ENCODE results near the gene LRP1B. TPM values are rescaled to one million over a fixed set of nuclear protein-coding genes. Genes with fewer than 3 reads are reported as not detected.

The LRP1B gene
- total and polyA plus RNA-seq, 4 donors = 0.01 to 0.84 (median 0.17) TPM

- no peaks in the 10 kb centered on the region for H3K36me3 ChIP-seq (ENCODE audit: control insufficient read depth in 4 of 4, insufficient read depth in 3 of 4, low read depth in 1 of 4, low read length in 3 of 4)
- H3K9ac ChIP-seq (ENCODE audit: low read depth in 1 of 2, low read length in 2 of 2) = no peak overlapping the region
- WGBS = 23% methylated on average over 1 of the region's 1 CpG
- no peaks in the 10 kb centered on the region for H3K9me3 ChIP-seq (ENCODE audit: control insufficient read depth in 4 of 4, low read length in 3 of 4)
- no peak for TF ChIP-seq FOXA1 (IDR thresholded peaks at IDR 0.05)
- TF ChIP-seq CTCF (IDR thresholded peaks at IDR 0.05; ENCODE audit: low read depth, low read length, missing input control) = no peak
- TF ChIP-seq REST (IDR thresholded peaks at IDR 0.05) = no peak
- no peak for TF ChIP-seq YY1 (IDR thresholded peaks at IDR 0.05)
- no peak for TF ChIP-seq EGR1 (IDR thresholded peaks at IDR 0.05; ENCODE audit: low read depth in 2 of 2)
- TF ChIP-seq ZBTB33 (IDR thresholded peaks at IDR 0.05) = no peak
- TF ChIP-seq GABPA (IDR thresholded peaks at IDR 0.05 in 1 of 2, conservative IDR thresholded peaks at IDR 0.05 in 1 of 2) = no peak
- TF ChIP-seq ATF3 (IDR thresholded peaks at IDR 0.05) = no peak
- no peaks in the 10 kb centered on the region for H3K4me1 ChIP-seq (ENCODE audit: control insufficient read depth in 4 of 4, insufficient read depth in 4 of 4, low read length in 3 of 4)
- H3K27ac ChIP-seq (ENCODE audit: low read depth in 1 of 2, low read length in 2 of 2) = no peak overlapping the region
- no peak for DNase-seq (ENCODE audit: low spot score)
- H3K27me3 ChIP-seq (ENCODE audit: control insufficient read depth in 4 of 4, insufficient read depth in 4 of 4, low read length in 3 of 4) = no peaks in the 10 kb centered on the region
- no peak overlapping the region for H3K4me3 ChIP-seq (ENCODE audit: low read depth in 1 of 3, low read length in 3 of 3)
Observed at GRCh38 chr2:140593132-140593531, 1537.7 kb downstream of the LRP1B start.

- Histone ChIP-seq H3K27me3 (ENCODE audit: control insufficient read depth in 4 of 4, insufficient read depth in 4 of 4, low read length in 3 of 4) (no peaks in the 10 kb centered on the region), H3K27ac (ENCODE audit: low read depth in 1 of 2, low read length in 2 of 2) (no peak overlapping the region), H3K4me1 (ENCODE audit: control insufficient read depth in 4 of 4, insufficient read depth in 4 of 4, low read length in 3 of 4) (no peaks in the 10 kb centered on the region), H3K9me3 (ENCODE audit: control insufficient read depth in 4 of 4, low read length in 3 of 4) (no peaks in the 10 kb centered on the region), H3K9ac (ENCODE audit: low read depth in 1 of 2, low read length in 2 of 2) (no peak overlapping the region), H3K36me3 (ENCODE audit: control insufficient read depth in 4 of 4, insufficient read depth in 3 of 4, low read depth in 1 of 4, low read length in 3 of 4) (no peaks in the 10 kb centered on the region), H3K4me3 (ENCODE audit: low read depth in 1 of 3, low read length in 3 of 3) (no peak overlapping the region)
- no peak for DNase-seq (ENCODE audit: low spot score)
- TF ChIP-seq FOXA1 (IDR thresholded peaks at IDR 0.05) (no peak), ZBTB33 (IDR thresholded peaks at IDR 0.05) (no peak), JUND (IDR thresholded peaks at IDR 0.05) (no peak), HNF4G (IDR thresholded peaks at IDR 0.05) (no peak), TAF1 (conservative IDR thresholded peaks at IDR 0.05) (no peak), RXRA (IDR thresholded peaks at IDR 0.05) (no peak), NR2F2 (IDR thresholded peaks at IDR 0.05) (no peak), SP1 (IDR thresholded peaks at IDR 0.05) (no peak), GABPA (IDR thresholded peaks at IDR 0.05 in 1 of 2, conservative IDR thresholded peaks at IDR 0.05 in 1 of 2) (no peak), HNF4A (conservative IDR thresholded peaks at IDR 0.05) (no peak), RAD21 (IDR thresholded peaks at IDR 0.05) (no peak), FOXA2 (IDR thresholded peaks at IDR 0.05) (no peak), CTCF (IDR thresholded peaks at IDR 0.05; ENCODE audit: low read depth, low read length, missing input control) (no peak), EGR1 (IDR thresholded peaks at IDR 0.05; ENCODE audit: low read depth in 2 of 2) (no peak), YY1 (IDR thresholded peaks at IDR 0.05) (no peak), ATF3 (IDR thresholded peaks at IDR 0.05) (no peak)
Observed at GRCh38 chr2:140589696-140590095, 1541.1 kb downstream of the LRP1B start.
